ENCODE results near the gene PDE4B. TPM values are rescaled to one million over a fixed set of nuclear protein-coding genes. Genes with fewer than 3 reads are reported as not detected.
"Not testable (repeated sequence)": the region's sequence is repeated elsewhere in the genome, so short reads cannot be mapped to it uniquely, and the experiment has no call there.

PDE4B gene
- total and polyA plus RNA-seq, 3 experiments from 2014 or later, result 29.7 to 34.5 (median 31.4) TPM

- H3K36me3 ChIP-seq (ENCODE audit: insufficient read depth, low read length), result no peaks in the 10 kb centered on the region
- no peaks in the 10 kb centered on the region for H3K9me3 Mint-ChIP-seq
- H3K9me3 ChIP-seq (ENCODE audit: low read length), result no peaks in the 10 kb centered on the region
- H3K27me3 Mint-ChIP-seq, result no peaks in the 10 kb centered on the region
- no peaks in the 10 kb centered on the region for H3K36me3 Mint-ChIP-seq
- POLR2A ChIA-PET, result no interaction called here
- no peak for DNase-seq
- no peaks in the 10 kb centered on the region for H3K4me1 ChIP-seq (ENCODE audit: insufficient read depth, low read length)
- H3K4me3 Mint-ChIP-seq, result no peak overlapping the region
- peak overlapping the region in 2 of 8 donors; percentile 20 to 27 for H3K27ac Mint-ChIP-seq
- H3K4me1 Mint-ChIP-seq, result peaks cover 5 to 8% (median 7%) of the 10 kb centered on the region in 3 donors
- CTCF ChIA-PET, result no interaction called here
- H3K27me3 ChIP-seq (ENCODE audit: insufficient read depth, low read length, poor library complexity, severe bottlenecking), result no peaks in the 10 kb centered on the region
- no peak overlapping the region for H3K4me3 ChIP-seq (ENCODE audit: low read length)
- H3K27ac ChIP-seq (ENCODE audit: low read depth, low read length), result no peak overlapping the region
These were observed 607.3 kb downstream of the PDE4B start for GRCh38 chr1:66399888-66400529.

DNA sequence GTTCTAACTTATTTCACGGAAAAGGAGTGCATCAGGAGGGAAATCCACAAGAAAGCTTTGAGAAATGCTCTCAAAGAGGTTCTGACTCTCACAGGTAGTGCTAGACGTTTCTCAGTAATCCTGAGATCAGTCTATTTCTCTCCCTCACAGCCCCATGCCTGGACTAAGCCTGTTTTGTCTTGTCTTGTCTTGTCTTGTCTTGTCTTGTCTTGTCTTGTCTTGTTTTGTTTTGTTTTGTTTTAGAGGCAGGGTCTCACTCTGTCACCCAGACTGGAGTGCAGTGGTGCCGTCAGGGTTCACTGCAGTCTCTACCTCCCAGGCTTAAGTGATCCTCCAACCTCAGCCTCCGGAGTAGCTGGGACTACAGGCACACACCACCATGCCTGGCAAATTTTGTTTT lies 608.0 kb downstream of the PDE4B start:
- no peaks in the 10 kb centered on the region for H3K36me3 ChIP-seq (ENCODE audit: insufficient read depth, low read length)
- no peaks in the 10 kb centered on the region for H3K4me1 ChIP-seq (ENCODE audit: insufficient read depth, low read length)
- no peaks in the 10 kb centered on the region for H3K27me3 ChIP-seq (ENCODE audit: insufficient read depth, low read length, poor library complexity, severe bottlenecking)
- no peaks in the 10 kb centered on the region for H3K9me3 ChIP-seq (ENCODE audit: low read length)
- POLR2A ChIA-PET, result no interaction called here
- no peak for DNase-seq
- no peak overlapping the region for H3K4me3 ChIP-seq (ENCODE audit: low read length)
- Mint-ChIP-seq H3K36me3 (no peaks in the 10 kb centered on the region), H3K27ac (peak overlapping the region in 1 of 8 donors; percentile 82), H3K27me3 (no peaks in the 10 kb centered on the region), H3K4me3 (no peak overlapping the region), H3K4me1 (peaks cover 5 to 8% (median 7%) of the 10 kb centered on the region in 3 donors), H3K9me3 (no peaks in the 10 kb centered on the region)
- no peak overlapping the region for H3K27ac ChIP-seq (ENCODE audit: low read depth, low read length)
- CTCF ChIA-PET, result no interaction called here

DNA sequence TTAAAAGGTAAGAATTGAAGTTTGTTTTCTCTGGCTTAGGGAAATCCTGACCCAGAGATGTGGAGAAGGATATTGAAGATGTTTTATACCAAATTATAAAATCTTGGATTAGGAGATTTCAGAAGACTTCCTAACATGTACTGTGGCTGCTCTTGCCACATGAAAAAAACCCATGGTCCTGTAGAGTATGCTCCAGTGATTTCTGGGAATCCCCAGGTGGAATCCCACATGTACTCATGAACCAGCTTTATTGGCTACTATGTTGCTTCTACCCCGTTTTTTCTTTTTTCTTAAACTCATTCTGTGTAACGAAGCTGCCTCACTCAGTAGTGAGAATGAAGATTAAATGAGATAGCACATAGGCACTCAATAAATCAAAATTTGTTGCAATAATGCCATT lies 608.5 kb downstream of the PDE4B start:
- no peaks in the 10 kb centered on the region for H3K4me1 ChIP-seq (ENCODE audit: insufficient read depth, low read length)
- Mint-ChIP-seq H3K4me3 (no peak overlapping the region), H3K4me1 (peaks cover 5 to 8% (median 7%) of the 10 kb centered on the region in 3 donors), H3K36me3 (no peaks in the 10 kb centered on the region), H3K9me3 (no peaks in the 10 kb centered on the region), H3K27me3 (no peaks in the 10 kb centered on the region), H3K27ac (no peak overlapping the region)
- H3K4me3 ChIP-seq (ENCODE audit: low read length), result no peak overlapping the region
- no peak overlapping the region for H3K27ac ChIP-seq (ENCODE audit: low read depth, low read length)
- no peaks in the 10 kb centered on the region for H3K27me3 ChIP-seq (ENCODE audit: insufficient read depth, low read length, poor library complexity, severe bottlenecking)
- no peaks in the 10 kb centered on the region for H3K36me3 ChIP-seq (ENCODE audit: insufficient read depth, low read length)
- no peaks in the 10 kb centered on the region for H3K9me3 ChIP-seq (ENCODE audit: low read length)
- DNase-seq, result no peak
- ChIA-PET CTCF (no interaction called here), POLR2A (no interaction called here)

GRCh38 chr1:66402194-66402593 lies 609.5 kb downstream of the PDE4B start:
- ChIA-PET CTCF (interaction anchor here (0.9 to 1.5 kb wide), 2 partner anchors 10 to 15 kb away, joined by 3 read pairs; no protein-coding TSS in a partner anchor), POLR2A (no interaction called here)

GRCh38 chr1:66403007-66403731 lies 610.5 kb downstream of the PDE4B start:
- no peak for DNase-seq
- H3K4me1 Mint-ChIP-seq, result peaks cover 5 to 8% (median 7%) of the 10 kb centered on the region in 3 donors

More at GRCh38 chr1:66402194-66402593, 609.5 kb downstream of the PDE4B start:
- no peaks in the 10 kb centered on the region for H3K4me1 ChIP-seq (ENCODE audit: insufficient read depth, low read length)
- peak overlapping the region in 1 of 8 donors; percentile 20 for H3K27ac Mint-ChIP-seq
- no peak overlapping the region for H3K4me3 ChIP-seq (ENCODE audit: low read length)
- no peaks in the 10 kb centered on the region for H3K9me3 Mint-ChIP-seq
- H3K27ac ChIP-seq (ENCODE audit: low read depth, low read length), result no peak overlapping the region
- H3K36me3 ChIP-seq (ENCODE audit: insufficient read depth, low read length), result no peaks in the 10 kb centered on the region
- H3K36me3 Mint-ChIP-seq, result peaks cover 0 to 2% (median 0%) of the 10 kb centered on the region in 3 donors
- no peaks in the 10 kb centered on the region for H3K27me3 ChIP-seq (ENCODE audit: insufficient read depth, low read length, poor library complexity, severe bottlenecking)
- no peaks in the 10 kb centered on the region for H3K27me3 Mint-ChIP-seq
- peaks cover 5 to 8% (median 7%) of the 10 kb centered on the region in 3 donors for H3K4me1 Mint-ChIP-seq
- no peaks in the 10 kb centered on the region for H3K9me3 ChIP-seq (ENCODE audit: low read length)
- no peak for DNase-seq
- H3K4me3 Mint-ChIP-seq, result no peak overlapping the region

DNA sequence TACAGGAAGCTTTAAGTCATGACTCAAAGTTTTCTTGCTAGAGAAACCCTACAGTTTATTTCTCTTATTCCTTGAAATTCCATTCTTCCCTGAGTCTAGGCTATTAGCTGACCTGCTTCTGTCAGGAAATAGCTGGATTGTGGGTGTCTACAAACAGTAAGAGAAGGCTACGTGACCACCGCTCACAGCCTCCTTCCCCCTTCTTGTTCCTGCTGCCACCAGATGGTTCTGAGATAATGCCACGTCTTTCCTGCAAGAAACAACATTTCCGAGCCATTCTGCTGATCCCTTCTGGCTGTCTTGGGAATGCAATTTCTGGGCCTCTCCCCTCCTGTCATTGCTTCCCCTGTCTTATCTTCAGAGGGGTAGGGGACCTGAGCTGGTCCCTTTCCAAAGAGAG lies 612.4 kb downstream of the PDE4B start:
- CTCF ChIA-PET, result no interaction called here
- H3K27me3 Mint-ChIP-seq, result no peaks in the 10 kb centered on the region

More at GRCh38 chr1:66403007-66403731, 610.5 kb downstream of the PDE4B start:
- ChIA-PET POLR2A (no interaction called here), CTCF (interaction anchor here (0.9 to 1.5 kb wide), 2 partner anchors 11 to 15 kb away, joined by 3 read pairs; no protein-coding TSS in a partner anchor)
- Histone ChIP-seq H3K27me3 (ENCODE audit: insufficient read depth, low read length, poor library complexity, severe bottlenecking) (no peaks in the 10 kb centered on the region), H3K27ac (ENCODE audit: low read depth, low read length) (no peak overlapping the region), H3K36me3 (ENCODE audit: insufficient read depth, low read length) (no peaks in the 10 kb centered on the region), H3K9me3 (ENCODE audit: low read length) (no peaks in the 10 kb centered on the region), H3K4me1 (ENCODE audit: insufficient read depth, low read length) (no peaks in the 10 kb centered on the region), H3K4me3 (ENCODE audit: low read length) (no peak overlapping the region)
- Mint-ChIP-seq H3K36me3 (peaks cover 0 to 4% (median 0%) of the 10 kb centered on the region in 3 donors), H3K27ac (no peak overlapping the region), H3K4me3 (no peak overlapping the region), H3K27me3 (no peaks in the 10 kb centered on the region), H3K9me3 (peaks cover 0 to under 1% (median 0%) of the 10 kb centered on the region in 5 donors)

DNA sequence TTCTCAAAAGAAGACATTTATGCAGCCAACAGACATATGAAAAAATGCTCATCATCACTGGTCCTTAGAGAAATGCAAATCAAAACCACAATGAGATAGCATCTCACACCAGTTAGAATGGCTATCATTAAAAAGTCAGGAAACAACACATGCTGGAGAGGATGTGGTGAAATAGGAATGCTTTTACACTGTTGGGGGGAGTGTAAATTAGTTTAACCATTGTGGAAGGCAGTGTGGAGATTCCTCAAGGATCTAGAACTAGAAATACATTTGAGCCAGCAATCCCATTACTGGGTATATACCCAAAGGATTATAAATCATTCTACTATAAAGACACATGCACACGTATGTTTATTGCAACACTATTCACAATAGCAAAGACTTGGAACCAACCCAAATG lies 618.8 kb downstream of the PDE4B start:
- H3K9me3 ChIP-seq (ENCODE audit: low read length); H3K4me3 Mint-ChIP-seq; H3K36me3 ChIP-seq (ENCODE audit: insufficient read depth, low read length); H3K4me3 ChIP-seq (ENCODE audit: low read length); DNase-seq; H3K27ac ChIP-seq (ENCODE audit: low read depth, low read length); CTCF ChIA-PET; H3K4me1 ChIP-seq (ENCODE audit: insufficient read depth, low read length); POLR2A ChIA-PET; H3K9me3 Mint-ChIP-seq; H3K27me3 ChIP-seq (ENCODE audit: insufficient read depth, low read length, poor library complexity, severe bottlenecking); H3K27me3 Mint-ChIP-seq: not testable (repeated sequence)
- Mint-ChIP-seq H3K36me3 (peaks cover 0 to 35% (median 6%) of the 10 kb centered on the region in 3 donors), H3K27ac (peak overlapping the region in 2 of 8 donors; percentile 12 to 47), H3K4me1 (peaks cover 17 to 28% (median 20%) of the 10 kb centered on the region in 3 donors)

More for the DNA sequence above, 612.4 kb downstream of the PDE4B start:
- POLR2A ChIA-PET, result no interaction called here
- Mint-ChIP-seq H3K9me3 (peaks cover 0 to 3% (median 0%) of the 10 kb centered on the region in 5 donors), H3K27ac (no peak overlapping the region), H3K4me3 (no peak overlapping the region), H3K4me1 (peaks cover 2 to 6% (median 5%) of the 10 kb centered on the region in 3 donors), H3K36me3 (peaks cover 0 to 19% (median 6%) of the 10 kb centered on the region in 3 donors)
- Histone ChIP-seq H3K36me3 (ENCODE audit: insufficient read depth, low read length) (no peaks in the 10 kb centered on the region), H3K4me1 (ENCODE audit: insufficient read depth, low read length) (no peaks in the 10 kb centered on the region), H3K9me3 (ENCODE audit: low read length) (no peaks in the 10 kb centered on the region), H3K4me3 (ENCODE audit: low read length) (no peak overlapping the region), H3K27ac (ENCODE audit: low read depth, low read length) (no peak overlapping the region), H3K27me3 (ENCODE audit: insufficient read depth, low read length, poor library complexity, severe bottlenecking) (no peaks in the 10 kb centered on the region)
- no peak for DNase-seq

GRCh38 chr1:66412704-66413103 lies 620.0 kb downstream of the PDE4B start:
- H3K9me3 ChIP-seq (ENCODE audit: low read length), result peaks cover 7% of the 10 kb centered on the region
- no peaks in the 10 kb centered on the region for H3K36me3 ChIP-seq (ENCODE audit: insufficient read depth, low read length)
- peaks cover 17 to 28% (median 20%) of the 10 kb centered on the region in 3 donors for H3K4me1 Mint-ChIP-seq
- POLR2A ChIA-PET, result no interaction called here
- H3K27me3 ChIP-seq (ENCODE audit: insufficient read depth, low read length, poor library complexity, severe bottlenecking), result no peaks in the 10 kb centered on the region
- CTCF ChIA-PET, result interaction anchor here (1.3 kb wide), 1 partner anchor 10 kb away, joined by 4 read pairs; no protein-coding TSS in a partner anchor
- no peaks in the 10 kb centered on the region for H3K27me3 Mint-ChIP-seq
- H3K9me3 Mint-ChIP-seq, result peaks cover 0 to 17% (median 11%) of the 10 kb centered on the region in 5 donors
- H3K27ac Mint-ChIP-seq, result peak overlapping the region in 1 of 8 donors; percentile 20
- no peak overlapping the region for H3K27ac ChIP-seq (ENCODE audit: low read depth, low read length)
- H3K4me1 ChIP-seq (ENCODE audit: insufficient read depth, low read length), result no peaks in the 10 kb centered on the region
- no peak for DNase-seq
- H3K4me3 ChIP-seq (ENCODE audit: low read length), result no peak overlapping the region
- H3K36me3 Mint-ChIP-seq, result peaks cover 0 to 34% (median 6%) of the 10 kb centered on the region in 3 donors
- no peak overlapping the region for H3K4me3 Mint-ChIP-seq

Measured in CD8-positive, alpha-beta memory T cell (primary cell).